Left kidney (tissue), 8 donors: ENCODE measurements around the gene PIK3CD. TPM values are rescaled to one million over a fixed set of nuclear protein-coding genes. Genes with fewer than 3 reads are reported as not detected.

ENCODE experiments used
- DNase-seq: peaks from one replicate; pipeline ENCODE4 v3.0.0-alpha.2; 2013
- long read RNA-seq, 8 donors: transcript quantifications; one replicate each; lab custom pipeline, GENCODE V29; 2026
- polyA plus RNA-seq: library from polyadenylated mRNA; unstranded; fragments of 120-200 nt; gene quantifications from one replicate; pipeline ENCODE4 v1.2.1, GENCODE V29; 2013; ENCODE audit not compliant: insufficient read length

The PIK3CD gene
- 7.0 TPM for polyA plus RNA-seq
- long read RNA-seq, donor 1, partial matches to known transcripts, result 5 of 29 reads
- long read RNA-seq, donor 1, other reads (novel, unspliced or antisense), result 24 of 29 reads
- long read RNA-seq, donor 2, partial matches to known transcripts, result 0 of 12 reads
- long read RNA-seq, donor 2, other reads (novel, unspliced or antisense), result 12 of 12 reads
- long read RNA-seq, donor 3, partial matches to known transcripts, result 21 of 21 reads
- long read RNA-seq, donor 3, other reads (novel, unspliced or antisense), result 0 of 21 reads
- long read RNA-seq, donor 4, result 0 reads
- long read RNA-seq, donor 5, result 0 reads
- long read RNA-seq, donor 6, partial matches to known transcripts, result 101 of 101 reads
- long read RNA-seq, donor 6, other reads (novel, unspliced or antisense), result 0 of 101 reads
- long read RNA-seq, donor 7, result 0 reads
- long read RNA-seq, donor 8, partial matches to known transcripts, result 0 of 11 reads
- long read RNA-seq, donor 8, other reads (novel, unspliced or antisense), result 11 of 11 reads

GRCh38 chr1:9651565-9652378, at the start of gene PIK3CD:
PIK3CD (plus strand) TSS chr1:9651731; CDS start chr1:9710456, 58,725 bp downstream.
- DNase-seq, result peak; percentile 32

GRCh38 chr1:9601942-9602793, 49.4 kb upstream of the PIK3CD start:
- no peak for DNase-seq

GRCh38 chr1:9602794-9603167, 48.8 kb upstream of the PIK3CD start:
- no peak for DNase-seq

- no peak for DNase-seq
Measured at GRCh38 chr1:9603307-9603706, 48.2 kb upstream of the PIK3CD start.

- DNase-seq, result no peak
Measured at GRCh38 chr1:9603766-9604753, 47.5 kb upstream of the PIK3CD start.

GRCh38 chr1:9604836-9605235, 46.7 kb upstream of the PIK3CD start:
- DNase-seq, result no peak

GRCh38 chr1:9605946-9606455, 45.5 kb upstream of the PIK3CD start:
- no peak for DNase-seq

GRCh38 chr1:9606458-9606857, 45.1 kb upstream of the PIK3CD start:
- DNase-seq, result no peak

GRCh38 chr1:9606948-9607347, 44.6 kb upstream of the PIK3CD start:
- DNase-seq, result no peak

GRCh38 chr1:9607352-9607751, 44.2 kb upstream of the PIK3CD start:
- DNase-seq, result no peak

GRCh38 chr1:9609998-9610397, 41.5 kb upstream of the PIK3CD start:
- no peak for DNase-seq

GRCh38 chr1:9610548-9610947, 41.0 kb upstream of the PIK3CD start:
- DNase-seq, result no peak

- DNase-seq, result no peak
Measured at GRCh38 chr1:9611716-9612115, 39.8 kb upstream of the PIK3CD start.

GRCh38 chr1:9612162-9612845, 39.2 kb upstream of the PIK3CD start:
- no peak for DNase-seq

- no peak for DNase-seq
Measured at GRCh38 chr1:9612871-9613624, 38.5 kb upstream of the PIK3CD start.

GRCh38 chr1:9613625-9614299, 37.8 kb upstream of the PIK3CD start:
- DNase-seq, result no peak

GRCh38 chr1:9615316-9616063, 36.0 kb upstream of the PIK3CD start:
- DNase-seq, result no peak
